Breast epithelium (tissue), 4 donors: ENCODE results near the gene SGPL1. TPM values are rescaled to one million over a fixed set of nuclear protein-coding genes. Genes with fewer than 3 reads are reported as not detected.
A peak's percentile ranks its signal among the peaks of the same experiment; 100 is the strongest.

ENCODE experiments used
- DNase-seq, 2 donors: peaks; one replicate each; pipeline ENCODE4 v3.0.0-alpha.2; 2019; ENCODE audit warnings: low spot score in 2 of 2
- H3K27ac ChIP-seq, 2 donors: fragments of 200-600 bp; sonication (generic) in 1 of 2; one replicate each; pipeline ENCODE4 v1.5.1; 2016 to 2019; ENCODE audit warnings: mild to moderate bottlenecking in 1 of 2
- H3K27me3 ChIP-seq, 2 donors: fragments of 200-600 bp; sonication (generic) in 1 of 2; one replicate each; pipeline versions ENCODE4 v1.5.1 to v1.6.0; 2017 to 2019; ENCODE audit warnings: control low read depth in 1 of 2, mild to moderate bottlenecking in 1 of 2
- H3K36me3 ChIP-seq: fragments of 200-600 bp; one replicate; pipeline ENCODE4 v1.5.1; 2019
- H3K4me1 ChIP-seq, 2 donors: fragments of 200-600 bp; sonication (generic); one replicate each; pipeline ENCODE4 v1.5.1; 2016 to 2019; ENCODE audit warnings: control low read depth in 1 of 2
- H3K4me3 ChIP-seq, 3 donors: fragments of 200-600 bp; sonication (generic); 1 replicate in 2 of 3; 2 replicates in 1 of 3; pipeline ENCODE4 v1.5.1; 2016 to 2019; ENCODE audit warnings: mild to moderate bottlenecking in 3 of 3, moderate library complexity in 2 of 3
- H3K9me3 ChIP-seq, 2 donors: fragments of 200-600 bp; sonication (generic) in 1 of 2; one replicate each; pipeline ENCODE4 v1.5.1; 2016 to 2019; ENCODE audit warnings: control low read depth in 1 of 2
- CTCF ChIP-seq, 3 donors: fragments of 450-650 bp; IDR thresholded peaks; one replicate each; pipeline ENCODE4 v1.5.1; 2016 to 2017; ENCODE audit warnings: antibody characterized with exemption in 3 of 3, mild to moderate bottlenecking in 3 of 3, moderate library complexity in 3 of 3
- POLR2A ChIP-seq: fragments of 450-650 bp; IDR thresholded peaks from one replicate; pipeline ENCODE4 v1.6.1; 2016; ENCODE audit warnings: antibody characterized with exemption, mild to moderate bottlenecking, moderate library complexity
- POLR2AphosphoS5 ChIP-seq, 3 donors: sonication (generic); formaldehyde crosslinking; IDR thresholded peaks; one replicate each; pipeline ENCODE4 v1.6.1; 2017; ENCODE audit warnings: antibody characterized with exemption in 3 of 3
- intact Hi-C: fragments of 100-400 bp; cut with DNase I; formaldehyde crosslinking; loops from one replicate; pipeline ENCODE4 v1.15.1; 2023; ENCODE audit warnings: low total_unique reads
- total RNA-seq, 3 donors: library from RNA; depleted of rRNA; stranded (reverse); fragments of >200 nt; gene quantifications; one replicate each; pipeline ENCODE4 v1.1.0, GENCODE V29; 2016

The SGPL1 gene
- total RNA-seq, 3 donors from 2014 or later: 31.0 to 52.2 (median 36.4) TPM

GRCh38 chr10:70889291-70889690 lies 73.5 kb downstream of the SGPL1 start:
- no peaks in the 10 kb centered on the region for H3K9me3 ChIP-seq
- peaks cover 0 to 10% of the 10 kb centered on the region in 2 donors for H3K4me1 ChIP-seq
- no peaks in the 10 kb centered on the region for H3K36me3 ChIP-seq
- no peak overlapping the region for H3K4me3 ChIP-seq
- H3K27ac ChIP-seq: no peak overlapping the region
- no peak for DNase-seq
- H3K27me3 ChIP-seq: no peaks in the 10 kb centered on the region
- TF ChIP-seq CTCF (IDR thresholded peaks at IDR 0.05): no peak
- TF ChIP-seq POLR2A: no peak
- no peak for TF ChIP-seq POLR2AphosphoS5 (IDR thresholded peaks at IDR 0.05)
- intact Hi-C loops: loop anchor here (10.0 kb wide), 1 partner anchor 74 kb away; the partner anchor contains the start of gene SGPL1

GRCh38 chr10:70890917-70891431 lies 75.2 kb downstream of the SGPL1 start:
- intact Hi-C loops: no loop called here
- Histone ChIP-seq H3K36me3 (no peaks in the 10 kb centered on the region), H3K4me3 (no peak overlapping the region), H3K27me3 (no peaks in the 10 kb centered on the region), H3K9me3 (no peaks in the 10 kb centered on the region), H3K27ac (no peak overlapping the region), H3K4me1 (peaks cover 0 to 10% of the 10 kb centered on the region in 2 donors)
- peak in 1 of 2 donors; percentile 25 for DNase-seq
- TF ChIP-seq POLR2A: no peak
- TF ChIP-seq POLR2AphosphoS5 (IDR thresholded peaks at IDR 0.05): no peak
- no peak for TF ChIP-seq CTCF (IDR thresholded peaks at IDR 0.05)

- Histone ChIP-seq H3K4me1 (peaks cover 0 to 4% of the 10 kb centered on the region in 2 donors), H3K36me3 (no peaks in the 10 kb centered on the region), H3K4me3 (no peak overlapping the region), H3K27me3 (no peaks in the 10 kb centered on the region), H3K9me3 (no peaks in the 10 kb centered on the region), H3K27ac (no peak overlapping the region)
- no peak for DNase-seq
- intact Hi-C loops: no loop called here
- TF ChIP-seq CTCF (IDR thresholded peaks at IDR 0.05) (no peak), POLR2AphosphoS5 (IDR thresholded peaks at IDR 0.05) (no peak), POLR2A (no peak)
Observed at GRCh38 chr10:70891627-70892026, 75.9 kb downstream of the SGPL1 start.

DNA sequence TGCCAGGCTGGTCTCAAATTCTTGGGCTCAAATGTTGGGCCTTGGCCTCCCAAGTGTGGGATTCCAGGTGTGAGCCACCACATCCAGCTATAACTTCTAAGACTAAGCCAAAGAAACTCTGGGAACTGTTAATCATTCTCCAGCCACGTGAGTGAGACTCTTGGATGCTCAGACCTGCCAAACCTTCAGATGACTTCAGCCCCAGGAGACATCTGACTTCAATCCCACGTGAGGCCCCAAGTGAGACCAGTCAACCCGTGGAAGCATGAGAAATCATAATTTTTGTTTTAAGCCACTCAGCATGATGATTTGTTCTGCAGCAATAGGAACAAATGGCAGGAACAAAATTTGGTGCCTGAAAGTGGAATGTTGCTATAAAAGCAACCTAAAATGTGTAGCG lies 76.9 kb downstream of the SGPL1 start:
- H3K4me1 ChIP-seq: no peaks in the 10 kb centered on the region
- TF ChIP-seq CTCF (IDR thresholded peaks at IDR 0.05) (no peak), POLR2A (no peak), POLR2AphosphoS5 (IDR thresholded peaks at IDR 0.05) (no peak)
- DNase-seq: no peak

GRCh38 chr10:70893227-70894006 lies 77.7 kb downstream of the SGPL1 start:
- Histone ChIP-seq H3K9me3 (no peaks in the 10 kb centered on the region), H3K4me3 (no peak overlapping the region), H3K4me1 (no peaks in the 10 kb centered on the region), H3K27me3 (no peaks in the 10 kb centered on the region), H3K27ac (no peak overlapping the region), H3K36me3 (no peaks in the 10 kb centered on the region)
- TF ChIP-seq POLR2AphosphoS5 (IDR thresholded peaks at IDR 0.05): no peak
- TF ChIP-seq POLR2A: no peak
- TF ChIP-seq CTCF (IDR thresholded peaks at IDR 0.05): no peak
- no peak for DNase-seq
- intact Hi-C loops: no loop called here

More for the DNA sequence above, 76.9 kb downstream of the SGPL1 start:
- H3K27ac ChIP-seq: no peak overlapping the region
- no peaks in the 10 kb centered on the region for H3K27me3 ChIP-seq
- H3K4me3 ChIP-seq: no peak overlapping the region
- intact Hi-C loops: no loop called here
- no peaks in the 10 kb centered on the region for H3K36me3 ChIP-seq
- no peaks in the 10 kb centered on the region for H3K9me3 ChIP-seq
